Coronary artery (tissue), 2 donors: ENCODE data around the gene MRPL47.

Experiments
- DNase-seq: peaks from one replicate; pipeline ENCODE4 v3.0.0-alpha.2; 2017; ENCODE audit warnings: low spot score
- H3K27ac ChIP-seq, 2 donors: fragments of 200-600 bp; sonication (generic); one replicate each; pipeline ENCODE4 v1.5.1; 2016 to 2019
- H3K4me3 ChIP-seq: fragments of 200-600 bp; sonication (generic); 2 replicates; pipeline ENCODE4 v1.5.1; 2016; ENCODE audit warnings: mild to moderate bottlenecking, moderate library complexity
- CTCF ChIP-seq: fragments of 200-600 bp; sonication (generic); IDR thresholded peaks from one replicate; pipeline ENCODE4 v1.5.1; 2019; ENCODE audit warnings: antibody characterized with exemption

Gene MRPL47

GRCh38 chr3:179610066-179610465 is 5.6 kb upstream of the MRPL47 start:
- no peak overlapping the region for H3K4me3 ChIP-seq
- TF ChIP-seq CTCF: no peak
- no peak overlapping the region for H3K27ac ChIP-seq
- no peak for DNase-seq

- no peak for DNase-seq
- Histone ChIP-seq H3K27ac (no peak overlapping the region), H3K4me3 (no peak overlapping the region)
- TF ChIP-seq CTCF: no peak
Measured at GRCh38 chr3:179608931-179609720, 4.7 kb upstream of the MRPL47 start.

- H3K27ac ChIP-seq: no peak overlapping the region
- TF ChIP-seq CTCF: no peak
- DNase-seq: no peak
- no peak overlapping the region for H3K4me3 ChIP-seq
Measured at GRCh38 chr3:179606534-179607085, 2.2 kb upstream of the MRPL47 start.

- no peak for DNase-seq
- Histone ChIP-seq H3K4me3 (peak overlapping the region; percentile 94), H3K27ac (peak overlapping the region; percentile 25 to 94)
- no peak for TF ChIP-seq CTCF
Measured at GRCh38 chr3:179603831-179604230, 607 bp downstream of the MRPL47 start.

- Histone ChIP-seq H3K27ac (no peak overlapping the region), H3K4me3 (peak overlapping the region; percentile 94)
- no peak for TF ChIP-seq CTCF
- no peak for DNase-seq
Measured at GRCh38 chr3:179603321-179603720, 1.1 kb downstream of the MRPL47 start.

- no peak for TF ChIP-seq CTCF
- no peak overlapping the region for H3K27ac ChIP-seq
- no peak for DNase-seq
- no peak overlapping the region for H3K4me3 ChIP-seq
Measured at GRCh38 chr3:179599531-179599930, 4.9 kb downstream of the MRPL47 start.

GRCh38 chr3:179591313-179591712 is 13.1 kb downstream of the MRPL47 start:
- Histone ChIP-seq H3K4me3 (no peak overlapping the region), H3K27ac (peak overlapping the region in 1 of 2 donors; percentile 20)
- DNase-seq: no peak
- no peak for TF ChIP-seq CTCF
